HCT116 (cell line): ENCODE measurements around the gene CLDN5. TPM values are rescaled to one million over a fixed set of nuclear protein-coding genes. Genes with fewer than 3 reads are reported as not detected.

Experiments used
- ATAC-seq: fragments of 200-7000 bp; cut with Tn5 transposase; 2 replicates; pipeline ENCODE4 v1.9.1; 2020; ENCODE audit warnings: mild to moderate bottlenecking, moderate library complexity
- BruUV-seq: library from RNA; stranded (reverse); fragments of 400-500 nt; replicated peaks from 2 replicates; lab custom pipeline; 2021; lab: Mats Ljungman, UMichigan
- CTCF ChIA-PET: fragments of 300-600 bp; sonication (Branson Sonifier 250); formaldehyde crosslinking; loops from one replicate; lab custom pipeline; 2021; ENCODE audit warnings: antibody characterized with exemption; lab: Charles Lee
- POLR2A ChIA-PET: fragments of 300-600, 350-600 bp; sonication (Branson Sonifier 250); formaldehyde crosslinking; loops from one replicate; lab custom pipeline; 2021; ENCODE audit warnings: antibody characterized with exemption; lab: Charles Lee
- RAD21 ChIA-PET, 2 experiments: fragments of 300-600 bp; sonication (Branson Sonifier 250); formaldehyde crosslinking; loops; one replicate each; lab custom pipeline; 2023; ENCODE audit warnings: low total read pairs in 2 of 2; ENCODE audit not compliant: uncharacterized antibody in 2 of 2, unreplicated experiment in 2 of 2, low non-redundant PET in 1 of 2; lab: Charles Lee
- DNase-seq: peaks from one replicate; pipeline ENCODE4 v3.0.0-alpha.2; 2010; ENCODE audit warnings: low read depth, low spot score
- H2AFZ ChIP-seq: fragments of 200-600 bp; shearing (Covaris generic), sonication (generic); 2 replicates; pipeline ENCODE4 v1.6.1; 2017; ENCODE audit warnings: low read depth, mixed run types, mixed read lengths, antibody characterized with exemption, low read length; ENCODE audit not compliant: poor library complexity, severe bottlenecking
- H3K27ac ChIP-seq: 2 replicates; pipeline ENCODE4 v1.5.1; 2012; ENCODE audit warnings: low read depth, low read length
- H3K27me3 ChIP-seq: fragments of 200-600 bp; sonication (generic); 2 replicates; pipeline ENCODE4 v1.6.1; 2016; ENCODE audit warnings: mixed run types, low read length, mixed read lengths; ENCODE audit not compliant: insufficient read depth
- H3K36me3 ChIP-seq, 2 experiments: fragments of 200-500 bp in 1 of 2; fragments of 200-600 bp in 1 of 2; sonication (Bioruptor generic) in 1 of 2; sonication (generic) in 1 of 2; 2 replicates each; pipeline versions ENCODE4 v1.5.1 to v1.6.1; 2014 to 2016; ENCODE audit warnings: low read length in 2 of 2, inconsistent platforms in 1 of 2, mixed read lengths in 1 of 2, mixed run types in 1 of 2; ENCODE audit not compliant: insufficient read depth in 2 of 2, control insufficient read depth in 1 of 2
- H3K4me1 ChIP-seq, 2 experiments: fragments of 200-600 bp in 1 of 2; sonication (generic) in 1 of 2; 2 replicates each; pipeline versions ENCODE4 v1.5.1 to v1.6.1; 2012 to 2017; ENCODE audit warnings: low read length in 2 of 2, inconsistent platforms in 1 of 2, mild to moderate bottlenecking in 1 of 2, mixed read lengths in 1 of 2, mixed run types in 1 of 2, moderate library complexity in 1 of 2; ENCODE audit not compliant: insufficient read depth in 2 of 2, control insufficient read depth in 1 of 2
- H3K4me2 ChIP-seq: fragments of 200-600 bp; sonication (generic); 2 replicates; pipeline ENCODE4 v1.6.1; 2017; ENCODE audit warnings: mixed run types, low read length, mixed read lengths
- H3K4me3 ChIP-seq, 2 experiments: fragments of 200-600 bp in 1 of 2; sonication (generic) in 1 of 2; replicated peaks in 1 of 2; 2 replicates each; pipeline ENCODE4 v1.5.1; 2011 to 2016; ENCODE audit warnings: low read length in 2 of 2, control low read depth in 1 of 2, low read depth in 1 of 2, mild to moderate bottlenecking in 1 of 2, mixed read lengths in 1 of 2, mixed run types in 1 of 2
- H3K79me2 ChIP-seq: fragments of 200-600 bp; sonication (generic); 2 replicates; pipeline ENCODE4 v1.6.1; 2017; ENCODE audit warnings: mild to moderate bottlenecking, mixed run types, low read length, moderate library complexity, mixed read lengths; ENCODE audit not compliant: insufficient read depth
- H3K9ac ChIP-seq: fragments of 200-600 bp; sonication (generic); 2 replicates; pipeline ENCODE4 v1.6.1; 2016; ENCODE audit warnings: low read length, mixed read lengths
- H3K9me2 ChIP-seq: fragments of 200-600 bp; sonication (generic), shearing (Covaris generic); 2 replicates; pipeline ENCODE4 v1.6.1; 2017; ENCODE audit warnings: mixed run types, mild to moderate bottlenecking, moderate library complexity; ENCODE audit not compliant: insufficient read depth
- H3K9me3 ChIP-seq, 2 experiments: fragments of 200-500 bp in 1 of 2; fragments of 200-600 bp in 1 of 2; sonication (Bioruptor generic) in 1 of 2; sonication (generic) in 1 of 2; 2 replicates each; pipeline ENCODE4 v1.6.1; 2014 to 2017; ENCODE audit warnings: low read length in 2 of 2, mixed read lengths in 2 of 2, inconsistent platforms in 1 of 2, low read depth in 1 of 2, mild to moderate bottlenecking in 1 of 2, mixed run types in 1 of 2, moderate library complexity in 1 of 2; ENCODE audit not compliant: control insufficient read depth in 1 of 2, insufficient read depth in 1 of 2
- H4K20me1 ChIP-seq: fragments of 200-600 bp; sonication (generic), shearing (Covaris generic); 2 replicates; pipeline ENCODE4 v1.6.1; 2017; ENCODE audit warnings: mixed run types, mild to moderate bottlenecking, moderate library complexity; ENCODE audit not compliant: insufficient read depth
- CBX3 ChIP-seq: IDR thresholded peaks from 2 replicates; pipeline ENCODE4 v1.6.1; 2012; ENCODE audit warnings: low read depth
- EGR1 ChIP-seq: IDR thresholded peaks from 2 replicates; pipeline ENCODE4 v1.6.1; 2012; ENCODE audit warnings: low read depth
- EZH2phosphoT487 ChIP-seq: fragments of 200-600 bp; IDR thresholded peaks from 2 replicates; pipeline ENCODE4 v1.6.1; 2018; ENCODE audit warnings: antibody characterized with exemption, borderline replicate concordance
- FOSL1 ChIP-seq: IDR thresholded peaks from 2 replicates; pipeline ENCODE4 v1.6.1; 2012; ENCODE audit warnings: low read depth
- JUND ChIP-seq: IDR thresholded peaks from 2 replicates; pipeline ENCODE4 v1.6.1; 2012
- POLR2A ChIP-seq: IDR thresholded peaks from 2 replicates; pipeline ENCODE4 v1.7.0; 2011; ENCODE audit warnings: borderline replicate concordance; ENCODE audit not compliant: insufficient read depth, insufficient read length; ENCODE audit errors: extremely low read depth
- POLR2AphosphoS5 ChIP-seq: IDR thresholded peaks from 2 replicates; pipeline ENCODE4 v1.6.1; 2011; ENCODE audit warnings: mild to moderate bottlenecking, low read depth, low read length, moderate library complexity
- SIN3A ChIP-seq: IDR thresholded peaks from 2 replicates; pipeline ENCODE4 v1.6.1; 2012; ENCODE audit warnings: low read depth
- TCF7L2 ChIP-seq: IDR thresholded peaks from 2 replicates; pipeline ENCODE4 v1.7.0; 2011; ENCODE audit warnings: borderline replicate concordance, inconsistent platforms; ENCODE audit not compliant: insufficient read depth, insufficient read length; ENCODE audit errors: extremely low read depth
- YY1 ChIP-seq: IDR thresholded peaks from 2 replicates; pipeline ENCODE4 v1.6.1; 2011; ENCODE audit warnings: low read length, low read depth, moderate library complexity, mild to moderate bottlenecking; ENCODE audit not compliant: insufficient replicate concordance; ENCODE audit errors: extremely low read depth
- ZFX ChIP-seq: fragments of 450-650 bp; IDR thresholded peaks from 2 replicates; pipeline ENCODE4 v1.6.1; 2017
- intact Hi-C: fragments of 100-400 bp; cut with micrococcal nuclease; formaldehyde crosslinking; loops from 2 replicates; pipeline ENCODE4 v1.10.0; 2022
- total RNA-seq: library from RNA; stranded (reverse); gene quantifications from one replicate; pipeline ENCODE4 v1.2.1, GENCODE V29; 2021; ENCODE audit not compliant: unreplicated experiment
- TF ChIP-seq, protein P1 (sequence below), 3 experiments: fragments of 200-600 bp in 1 of 3; sonication (generic) in 1 of 3; IDR thresholded peaks in 2 of 3; conservative IDR thresholded peaks in 1 of 3; 2 replicates each; pipeline ENCODE4 v1.5.1; 2012 to 2017; ENCODE audit warnings: low read depth in 2 of 3, low read length in 2 of 3, antibody characterized with exemption in 1 of 3, borderline replicate concordance in 1 of 3, control low read depth in 1 of 3, mild to moderate bottlenecking in 1 of 3, mixed read lengths in 1 of 3, mixed run types in 1 of 3, moderate library complexity in 1 of 3; ENCODE audit not compliant: insufficient read depth in 1 of 3
- TF ChIP-seq, protein P2 (sequence below): IDR thresholded peaks from 2 replicates; pipeline ENCODE4 v1.6.1; 2012
- TF ChIP-seq, protein P3 (sequence below): IDR thresholded peaks from 2 replicates; pipeline ENCODE4 v1.6.1; 2012; ENCODE audit warnings: low read depth
- TF ChIP-seq, protein P4 (sequence below): IDR thresholded peaks from 2 replicates; pipeline ENCODE4 v1.6.1; 2011; ENCODE audit warnings: mild to moderate bottlenecking, low read length, moderate library complexity; ENCODE audit not compliant: insufficient replicate concordance; ENCODE audit errors: extremely low read depth

Gene CLDN5
- total RNA-seq, 1 experiment from 2014 or later = 0.32 TPM

DNA sequence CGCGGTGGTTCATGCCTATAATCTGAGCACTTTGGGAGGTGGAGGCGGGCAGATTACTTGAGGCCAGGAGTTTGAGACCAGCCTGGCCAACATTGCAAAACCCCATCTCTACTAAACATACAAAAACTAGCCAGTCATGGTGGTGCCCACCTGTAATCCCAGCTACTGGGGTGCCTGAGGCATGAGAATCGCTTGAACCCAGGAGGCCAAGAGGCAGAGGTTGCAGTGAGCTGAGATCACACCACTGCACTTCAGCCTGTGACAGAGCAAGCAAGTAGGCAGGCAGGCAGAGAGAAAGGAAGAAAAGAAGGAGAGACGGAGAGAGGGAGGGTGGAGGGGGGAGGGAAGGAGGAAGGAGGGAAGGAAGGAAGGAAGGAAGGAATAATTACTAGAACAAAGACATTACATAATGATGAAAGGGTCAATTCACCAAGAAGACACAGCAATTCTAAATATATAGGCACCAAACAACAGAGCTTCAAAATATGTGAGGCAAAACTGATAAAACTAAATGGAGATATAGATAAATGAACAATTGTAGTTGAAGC is 13.8 kb upstream of the CLDN5 start:
- ChIA-PET CTCF (interaction anchor here (0.7 kb wide), 1 partner anchor 35 kb away, joined by 4 read pairs; no protein-coding TSS in a partner anchor), RAD21 (no interaction called here), POLR2A (no interaction called here)
- DNase-seq = no peak
- Histone ChIP-seq H4K20me1 (no peaks in the 10 kb centered on the region), H3K9me3 (no peaks in the 10 kb centered on the region), H3K27me3 (no peaks in the 10 kb centered on the region), H3K4me2 (no peak overlapping the region), H3K4me3 (no peak overlapping the region), H3K79me2 (no peaks in the 10 kb centered on the region), H3K27ac (no peak overlapping the region), H3K9ac (no peak overlapping the region), H3K9me2 (no peaks in the 10 kb centered on the region), H3K4me1 (no peaks in the 10 kb centered on the region), H3K36me3 (no peaks in the 10 kb centered on the region), H2AFZ (no peak overlapping the region)
- ATAC-seq = no peak
- TF ChIP-seq, protein P1, sequence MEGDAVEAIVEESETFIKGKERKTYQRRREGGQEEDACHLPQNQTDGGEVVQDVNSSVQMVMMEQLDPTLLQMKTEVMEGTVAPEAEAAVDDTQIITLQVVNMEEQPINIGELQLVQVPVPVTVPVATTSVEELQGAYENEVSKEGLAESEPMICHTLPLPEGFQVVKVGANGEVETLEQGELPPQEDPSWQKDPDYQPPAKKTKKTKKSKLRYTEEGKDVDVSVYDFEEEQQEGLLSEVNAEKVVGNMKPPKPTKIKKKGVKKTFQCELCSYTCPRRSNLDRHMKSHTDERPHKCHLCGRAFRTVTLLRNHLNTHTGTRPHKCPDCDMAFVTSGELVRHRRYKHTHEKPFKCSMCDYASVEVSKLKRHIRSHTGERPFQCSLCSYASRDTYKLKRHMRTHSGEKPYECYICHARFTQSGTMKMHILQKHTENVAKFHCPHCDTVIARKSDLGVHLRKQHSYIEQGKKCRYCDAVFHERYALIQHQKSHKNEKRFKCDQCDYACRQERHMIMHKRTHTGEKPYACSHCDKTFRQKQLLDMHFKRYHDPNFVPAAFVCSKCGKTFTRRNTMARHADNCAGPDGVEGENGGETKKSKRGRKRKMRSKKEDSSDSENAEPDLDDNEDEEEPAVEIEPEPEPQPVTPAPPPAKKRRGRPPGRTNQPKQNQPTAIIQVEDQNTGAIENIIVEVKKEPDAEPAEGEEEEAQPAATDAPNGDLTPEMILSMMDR (IDR thresholded peaks at IDR 0.05 in 2 of 3, conservative IDR thresholded peaks at IDR 0.05 in 1 of 3; ENCODE audit: borderline replicate concordance in 1 of 3, insufficient read depth in 1 of 3, low read depth in 2 of 3, low read length in 2 of 3) = no peak
- TF ChIP-seq FOSL1 (no peak), TCF7L2 (no peak), SIN3A (no peak), POLR2A (no peak), YY1 (no peak), POLR2AphosphoS5 (no peak), CBX3 (no peak), ZFX (no peak), EGR1 (no peak), EZH2phosphoT487 (no peak), JUND (no peak)
- TF ChIP-seq, protein P2, sequence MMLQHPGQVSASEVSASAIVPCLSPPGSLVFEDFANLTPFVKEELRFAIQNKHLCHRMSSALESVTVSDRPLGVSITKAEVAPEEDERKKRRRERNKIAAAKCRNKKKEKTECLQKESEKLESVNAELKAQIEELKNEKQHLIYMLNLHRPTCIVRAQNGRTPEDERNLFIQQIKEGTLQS = no peak
- TF ChIP-seq, protein P3, sequence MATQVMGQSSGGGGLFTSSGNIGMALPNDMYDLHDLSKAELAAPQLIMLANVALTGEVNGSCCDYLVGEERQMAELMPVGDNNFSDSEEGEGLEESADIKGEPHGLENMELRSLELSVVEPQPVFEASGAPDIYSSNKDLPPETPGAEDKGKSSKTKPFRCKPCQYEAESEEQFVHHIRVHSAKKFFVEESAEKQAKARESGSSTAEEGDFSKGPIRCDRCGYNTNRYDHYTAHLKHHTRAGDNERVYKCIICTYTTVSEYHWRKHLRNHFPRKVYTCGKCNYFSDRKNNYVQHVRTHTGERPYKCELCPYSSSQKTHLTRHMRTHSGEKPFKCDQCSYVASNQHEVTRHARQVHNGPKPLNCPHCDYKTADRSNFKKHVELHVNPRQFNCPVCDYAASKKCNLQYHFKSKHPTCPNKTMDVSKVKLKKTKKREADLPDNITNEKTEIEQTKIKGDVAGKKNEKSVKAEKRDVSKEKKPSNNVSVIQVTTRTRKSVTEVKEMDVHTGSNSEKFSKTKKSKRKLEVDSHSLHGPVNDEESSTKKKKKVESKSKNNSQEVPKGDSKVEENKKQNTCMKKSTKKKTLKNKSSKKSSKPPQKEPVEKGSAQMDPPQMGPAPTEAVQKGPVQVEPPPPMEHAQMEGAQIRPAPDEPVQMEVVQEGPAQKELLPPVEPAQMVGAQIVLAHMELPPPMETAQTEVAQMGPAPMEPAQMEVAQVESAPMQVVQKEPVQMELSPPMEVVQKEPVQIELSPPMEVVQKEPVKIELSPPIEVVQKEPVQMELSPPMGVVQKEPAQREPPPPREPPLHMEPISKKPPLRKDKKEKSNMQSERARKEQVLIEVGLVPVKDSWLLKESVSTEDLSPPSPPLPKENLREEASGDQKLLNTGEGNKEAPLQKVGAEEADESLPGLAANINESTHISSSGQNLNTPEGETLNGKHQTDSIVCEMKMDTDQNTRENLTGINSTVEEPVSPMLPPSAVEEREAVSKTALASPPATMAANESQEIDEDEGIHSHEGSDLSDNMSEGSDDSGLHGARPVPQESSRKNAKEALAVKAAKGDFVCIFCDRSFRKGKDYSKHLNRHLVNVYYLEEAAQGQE = no peak
- TF ChIP-seq, protein P4, sequence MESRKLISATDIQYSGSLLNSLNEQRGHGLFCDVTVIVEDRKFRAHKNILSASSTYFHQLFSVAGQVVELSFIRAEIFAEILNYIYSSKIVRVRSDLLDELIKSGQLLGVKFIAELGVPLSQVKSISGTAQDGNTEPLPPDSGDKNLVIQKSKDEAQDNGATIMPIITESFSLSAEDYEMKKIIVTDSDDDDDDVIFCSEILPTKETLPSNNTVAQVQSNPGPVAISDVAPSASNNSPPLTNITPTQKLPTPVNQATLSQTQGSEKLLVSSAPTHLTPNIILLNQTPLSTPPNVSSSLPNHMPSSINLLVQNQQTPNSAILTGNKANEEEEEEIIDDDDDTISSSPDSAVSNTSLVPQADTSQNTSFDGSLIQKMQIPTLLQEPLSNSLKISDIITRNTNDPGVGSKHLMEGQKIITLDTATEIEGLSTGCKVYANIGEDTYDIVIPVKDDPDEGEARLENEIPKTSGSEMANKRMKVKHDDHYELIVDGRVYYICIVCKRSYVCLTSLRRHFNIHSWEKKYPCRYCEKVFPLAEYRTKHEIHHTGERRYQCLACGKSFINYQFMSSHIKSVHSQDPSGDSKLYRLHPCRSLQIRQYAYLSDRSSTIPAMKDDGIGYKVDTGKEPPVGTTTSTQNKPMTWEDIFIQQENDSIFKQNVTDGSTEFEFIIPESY = no peak
- intact Hi-C loops = no loop called here
- BruUV-seq = no TSS peak
